Measurements from ENCODE around the gene ITGA7. TPM values are rescaled to one million over a fixed set of nuclear protein-coding genes. Genes with fewer than 3 reads are reported as not detected.

The ITGA7 gene
- polyA plus RNA-seq, 1 of the 3 experiments (the other 2 are of a cell fraction): 19.7 TPM

DNA sequence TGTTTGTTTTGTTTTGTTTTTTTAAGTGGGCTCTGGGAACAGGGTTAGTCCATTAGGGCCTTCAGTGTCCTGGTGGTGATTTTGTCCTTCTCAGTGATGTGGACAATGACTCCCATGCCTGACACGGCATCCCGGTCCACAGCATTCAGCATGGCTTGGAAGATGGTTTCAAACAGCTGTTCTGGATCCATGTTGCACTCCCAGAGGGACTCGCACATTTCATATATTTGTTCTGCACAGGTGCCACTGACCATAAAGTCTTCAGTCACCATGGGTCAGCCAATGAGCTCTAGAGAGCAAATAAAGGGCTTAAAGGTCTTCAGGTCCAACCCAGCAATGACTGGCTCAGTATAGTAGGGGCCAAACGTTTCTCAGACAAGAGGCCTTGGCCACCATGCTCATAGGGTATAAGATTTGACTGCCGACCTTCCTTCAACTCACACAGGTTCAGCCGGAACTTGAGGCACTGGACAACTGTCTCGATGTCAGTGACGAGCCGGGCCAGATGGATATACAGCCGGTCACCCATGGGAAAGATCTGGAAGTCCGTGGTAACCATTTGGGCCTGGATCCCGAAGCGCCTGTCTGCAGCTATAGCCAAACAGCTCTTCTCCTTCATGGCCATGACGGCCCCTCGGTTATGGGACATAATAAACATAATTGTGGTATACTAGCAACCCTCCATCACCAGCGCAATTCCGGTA is 53.0 kb downstream of the ITGA7 start:
- WGBS (ENCODE audit: low lambda C conversion rate): 48% methylated on average over 17 of the region's 17 CpGs
- CTCF ChIA-PET: interaction anchor here (5.2 to 6.1 kb wide), 3 partner anchors 10 to 82 kb away, joined by 51 to 91 read pairs (median 71); partner anchors contain the start of genes BLOC1S1 and RDH5
- Histone ChIP-seq H3K9ac (no peak overlapping the region), H3K27me3 (ENCODE audit: insufficient read depth) (peaks cover 16% of the 10 kb centered on the region; the same call in 1 of the 2 replicates), H3K27ac (ENCODE audit: low read depth in 2 of 2, low read length in 1 of 2) (no peak overlapping the region), H3K4me2 (no peak overlapping the region), H3K36me3 (replicated peaks in 1 of 2; ENCODE audit: control insufficient read depth in 1 of 2, insufficient read depth in 2 of 2, low read length in 1 of 2) (no peaks in the 10 kb centered on the region), H3K4me1 (ENCODE audit: control insufficient read depth in 1 of 2, insufficient read depth in 2 of 2, low read depth in 1 of 2, low read length in 1 of 2) (no peaks in the 10 kb centered on the region), H3K9me2 (no peaks in the 10 kb centered on the region), H3K79me2 (ENCODE audit: insufficient read depth) (no peaks in the 10 kb centered on the region), H3K4me3 (ENCODE audit: low read depth in 2 of 2, low read length in 1 of 2) (no peak overlapping the region), H2AFZ (ENCODE audit: low read depth) (no peak overlapping the region), H3F3A (replicated peaks; ENCODE audit: insufficient read depth) (no peaks in the 10 kb centered on the region), H4K20me1 (ENCODE audit: insufficient read depth) (no peaks in the 10 kb centered on the region), H3K9me3 (no peaks in the 10 kb centered on the region)
- POLR2A ChIA-PET: interaction anchor here (0.6 kb wide), 1 partner anchor 69 kb away, joined by 5 read pairs; no protein-coding TSS in a partner anchor
- TF ChIP-seq TCF12 (IDR thresholded peaks at IDR 0.05): no peak
- TF ChIP-seq, protein P1, sequence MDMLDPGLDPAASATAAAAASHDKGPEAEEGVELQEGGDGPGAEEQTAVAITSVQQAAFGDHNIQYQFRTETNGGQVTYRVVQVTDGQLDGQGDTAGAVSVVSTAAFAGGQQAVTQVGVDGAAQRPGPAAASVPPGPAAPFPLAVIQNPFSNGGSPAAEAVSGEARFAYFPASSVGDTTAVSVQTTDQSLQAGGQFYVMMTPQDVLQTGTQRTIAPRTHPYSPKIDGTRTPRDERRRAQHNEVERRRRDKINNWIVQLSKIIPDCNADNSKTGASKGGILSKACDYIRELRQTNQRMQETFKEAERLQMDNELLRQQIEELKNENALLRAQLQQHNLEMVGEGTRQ (IDR thresholded peaks at IDR 0.05; ENCODE audit: borderline replicate concordance, low read depth, low read length): no peak
- no peak for DNase-seq

DNA sequence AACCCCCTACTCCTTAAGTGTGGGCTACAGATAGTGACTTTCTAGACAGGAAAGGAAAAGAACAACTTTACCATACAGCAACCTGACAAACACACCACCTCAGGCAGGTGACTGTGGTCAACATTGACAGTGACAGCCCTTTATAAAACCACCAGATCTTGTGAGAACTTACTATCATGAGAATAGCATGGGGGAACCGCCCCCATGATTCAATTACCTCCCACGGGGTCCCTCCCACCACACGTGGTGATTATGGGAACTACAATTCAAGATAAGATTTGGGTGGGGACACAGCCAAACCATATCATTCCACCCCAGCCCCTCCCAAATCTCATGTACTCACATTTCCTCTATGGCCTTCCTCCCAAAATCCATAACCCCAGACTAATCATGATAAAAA is 54.7 kb downstream of the ITGA7 start:
- POLR2A ChIA-PET: no interaction called here

DNA sequence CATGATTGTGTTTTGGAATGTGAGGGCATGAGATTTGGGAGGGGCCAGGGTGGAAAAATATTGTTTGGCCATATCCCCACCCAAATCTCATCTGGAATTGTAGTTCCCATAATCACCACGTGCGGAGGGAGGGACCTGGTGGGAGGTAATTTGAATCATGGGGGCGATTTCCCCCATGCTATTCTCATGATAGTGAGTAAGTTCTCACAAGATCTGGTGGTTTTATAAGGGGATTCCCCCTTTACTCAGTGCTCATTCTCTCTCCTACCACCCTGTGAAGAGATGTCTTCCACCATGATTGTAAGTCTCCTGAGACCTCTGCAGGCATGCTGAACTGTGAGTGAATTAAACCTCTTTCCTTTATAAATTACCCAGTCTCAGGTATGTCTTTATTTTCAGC is 55.4 kb downstream of the ITGA7 start:
- Histone ChIP-seq H3K4me2 (no peak overlapping the region), H3K4me3 (ENCODE audit: low read depth in 2 of 2, low read length in 1 of 2) (no peak overlapping the region), H3K27ac (ENCODE audit: low read depth in 2 of 2, low read length in 1 of 2) (no peak overlapping the region), H3K79me2 (ENCODE audit: insufficient read depth) (no peaks in the 10 kb centered on the region), H3K9ac (no peak overlapping the region), H3K27me3 (ENCODE audit: insufficient read depth) (peaks cover 7% of the 10 kb centered on the region; the same call in 1 of the 2 replicates), H2AFZ (ENCODE audit: low read depth) (no peak overlapping the region), H3F3A (replicated peaks; ENCODE audit: insufficient read depth) (no peaks in the 10 kb centered on the region), H3K4me1 (ENCODE audit: control insufficient read depth in 1 of 2, insufficient read depth in 2 of 2, low read depth in 1 of 2, low read length in 1 of 2) (no peaks in the 10 kb centered on the region), H3K36me3 (replicated peaks in 1 of 2; ENCODE audit: control insufficient read depth in 1 of 2, insufficient read depth in 2 of 2, low read length in 1 of 2) (no peaks in the 10 kb centered on the region), H4K20me1 (ENCODE audit: insufficient read depth) (no peaks in the 10 kb centered on the region), H3K9me2 (no peaks in the 10 kb centered on the region), H3K9me3 (no peaks in the 10 kb centered on the region)
- ChIA-PET CTCF (interaction anchor here (0.6 kb wide), 1 partner anchor 33 kb away, joined by 3 read pairs; no protein-coding TSS in a partner anchor), POLR2A (no interaction called here)
- no peak for DNase-seq
- 10% methylated on average over 3 of the region's 3 CpGs for WGBS (ENCODE audit: low lambda C conversion rate)
- TF ChIP-seq, protein P2, sequence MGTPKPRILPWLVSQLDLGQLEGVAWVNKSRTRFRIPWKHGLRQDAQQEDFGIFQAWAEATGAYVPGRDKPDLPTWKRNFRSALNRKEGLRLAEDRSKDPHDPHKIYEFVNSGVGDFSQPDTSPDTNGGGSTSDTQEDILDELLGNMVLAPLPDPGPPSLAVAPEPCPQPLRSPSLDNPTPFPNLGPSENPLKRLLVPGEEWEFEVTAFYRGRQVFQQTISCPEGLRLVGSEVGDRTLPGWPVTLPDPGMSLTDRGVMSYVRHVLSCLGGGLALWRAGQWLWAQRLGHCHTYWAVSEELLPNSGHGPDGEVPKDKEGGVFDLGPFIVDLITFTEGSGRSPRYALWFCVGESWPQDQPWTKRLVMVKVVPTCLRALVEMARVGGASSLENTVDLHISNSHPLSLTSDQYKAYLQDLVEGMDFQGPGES (IDR thresholded peaks at IDR 0.05; ENCODE audit: low read depth, low read length): no peak
- TF ChIP-seq, protein P3, sequence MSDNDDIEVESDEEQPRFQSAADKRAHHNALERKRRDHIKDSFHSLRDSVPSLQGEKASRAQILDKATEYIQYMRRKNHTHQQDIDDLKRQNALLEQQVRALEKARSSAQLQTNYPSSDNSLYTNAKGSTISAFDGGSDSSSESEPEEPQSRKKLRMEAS (IDR thresholded peaks at IDR 0.05; ENCODE audit: low read depth): no peak
- no peak for TF ChIP-seq TAF1 (IDR thresholded peaks at IDR 0.05; ENCODE audit: borderline replicate concordance, low read depth, low read length)
- TF ChIP-seq, protein P4, sequence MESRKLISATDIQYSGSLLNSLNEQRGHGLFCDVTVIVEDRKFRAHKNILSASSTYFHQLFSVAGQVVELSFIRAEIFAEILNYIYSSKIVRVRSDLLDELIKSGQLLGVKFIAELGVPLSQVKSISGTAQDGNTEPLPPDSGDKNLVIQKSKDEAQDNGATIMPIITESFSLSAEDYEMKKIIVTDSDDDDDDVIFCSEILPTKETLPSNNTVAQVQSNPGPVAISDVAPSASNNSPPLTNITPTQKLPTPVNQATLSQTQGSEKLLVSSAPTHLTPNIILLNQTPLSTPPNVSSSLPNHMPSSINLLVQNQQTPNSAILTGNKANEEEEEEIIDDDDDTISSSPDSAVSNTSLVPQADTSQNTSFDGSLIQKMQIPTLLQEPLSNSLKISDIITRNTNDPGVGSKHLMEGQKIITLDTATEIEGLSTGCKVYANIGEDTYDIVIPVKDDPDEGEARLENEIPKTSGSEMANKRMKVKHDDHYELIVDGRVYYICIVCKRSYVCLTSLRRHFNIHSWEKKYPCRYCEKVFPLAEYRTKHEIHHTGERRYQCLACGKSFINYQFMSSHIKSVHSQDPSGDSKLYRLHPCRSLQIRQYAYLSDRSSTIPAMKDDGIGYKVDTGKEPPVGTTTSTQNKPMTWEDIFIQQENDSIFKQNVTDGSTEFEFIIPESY (IDR thresholded peaks at IDR 0.05; ENCODE audit: borderline replicate concordance, low read depth): no peak

More for the DNA sequence above, 54.7 kb downstream of the ITGA7 start:
- Histone ChIP-seq H3K27ac (ENCODE audit: low read depth in 2 of 2, low read length in 1 of 2) (no peak overlapping the region), H3K4me2 (no peak overlapping the region), H3K9ac (no peak overlapping the region), H3F3A (replicated peaks; ENCODE audit: insufficient read depth) (no peaks in the 10 kb centered on the region), H3K27me3 (ENCODE audit: insufficient read depth) (peaks cover 11% of the 10 kb centered on the region; the same call in 1 of the 2 replicates), H3K79me2 (ENCODE audit: insufficient read depth) (no peaks in the 10 kb centered on the region), H3K9me2 (no peaks in the 10 kb centered on the region), H3K4me1 (ENCODE audit: control insufficient read depth in 1 of 2, insufficient read depth in 2 of 2, low read depth in 1 of 2, low read length in 1 of 2) (no peaks in the 10 kb centered on the region), H3K4me3 (ENCODE audit: low read depth in 2 of 2, low read length in 1 of 2) (no peak overlapping the region), H2AFZ (ENCODE audit: low read depth) (no peak overlapping the region), H3K36me3 (replicated peaks in 1 of 2; ENCODE audit: control insufficient read depth in 1 of 2, insufficient read depth in 2 of 2, low read length in 1 of 2) (no peaks in the 10 kb centered on the region), H4K20me1 (ENCODE audit: insufficient read depth) (no peaks in the 10 kb centered on the region), H3K9me3 (no peaks in the 10 kb centered on the region)
- TF ChIP-seq, protein P5, sequence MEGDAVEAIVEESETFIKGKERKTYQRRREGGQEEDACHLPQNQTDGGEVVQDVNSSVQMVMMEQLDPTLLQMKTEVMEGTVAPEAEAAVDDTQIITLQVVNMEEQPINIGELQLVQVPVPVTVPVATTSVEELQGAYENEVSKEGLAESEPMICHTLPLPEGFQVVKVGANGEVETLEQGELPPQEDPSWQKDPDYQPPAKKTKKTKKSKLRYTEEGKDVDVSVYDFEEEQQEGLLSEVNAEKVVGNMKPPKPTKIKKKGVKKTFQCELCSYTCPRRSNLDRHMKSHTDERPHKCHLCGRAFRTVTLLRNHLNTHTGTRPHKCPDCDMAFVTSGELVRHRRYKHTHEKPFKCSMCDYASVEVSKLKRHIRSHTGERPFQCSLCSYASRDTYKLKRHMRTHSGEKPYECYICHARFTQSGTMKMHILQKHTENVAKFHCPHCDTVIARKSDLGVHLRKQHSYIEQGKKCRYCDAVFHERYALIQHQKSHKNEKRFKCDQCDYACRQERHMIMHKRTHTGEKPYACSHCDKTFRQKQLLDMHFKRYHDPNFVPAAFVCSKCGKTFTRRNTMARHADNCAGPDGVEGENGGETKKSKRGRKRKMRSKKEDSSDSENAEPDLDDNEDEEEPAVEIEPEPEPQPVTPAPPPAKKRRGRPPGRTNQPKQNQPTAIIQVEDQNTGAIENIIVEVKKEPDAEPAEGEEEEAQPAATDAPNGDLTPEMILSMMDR (IDR thresholded peaks at IDR 0.05): no peak
- DNase-seq: no peak
- CTCF ChIA-PET: no interaction called here
- 7% methylated on average over 2 of the region's 3 CpGs for WGBS (ENCODE audit: low lambda C conversion rate)

Measured in SK-N-SH (cell line).